ENCODE measurements around the gene ATXN1.
A peak's percentile ranks its signal among the peaks of the same experiment; 100 is the strongest.

ATXN1 gene

DNA sequence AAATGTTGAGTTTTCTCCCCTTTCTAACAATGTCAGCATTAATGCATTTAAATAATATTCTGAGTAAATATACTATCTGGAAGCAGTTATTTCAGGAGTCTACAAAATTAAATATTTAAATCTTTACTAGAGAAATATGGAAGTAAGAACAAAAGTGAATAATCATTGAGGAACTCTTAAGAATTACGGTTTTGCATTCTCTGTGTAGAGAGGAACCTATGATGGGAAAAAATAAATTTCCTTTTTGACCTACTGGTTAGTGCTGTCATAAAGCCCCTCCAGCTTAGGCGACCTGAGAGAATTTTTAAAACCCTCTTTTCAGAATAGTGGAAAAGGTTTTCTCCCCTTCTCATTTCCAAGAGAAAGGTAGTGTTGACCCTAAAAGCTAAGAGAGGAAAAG lies 64.8 kb downstream of the ATXN1 start:
- no peak for DNase-seq

DNA sequence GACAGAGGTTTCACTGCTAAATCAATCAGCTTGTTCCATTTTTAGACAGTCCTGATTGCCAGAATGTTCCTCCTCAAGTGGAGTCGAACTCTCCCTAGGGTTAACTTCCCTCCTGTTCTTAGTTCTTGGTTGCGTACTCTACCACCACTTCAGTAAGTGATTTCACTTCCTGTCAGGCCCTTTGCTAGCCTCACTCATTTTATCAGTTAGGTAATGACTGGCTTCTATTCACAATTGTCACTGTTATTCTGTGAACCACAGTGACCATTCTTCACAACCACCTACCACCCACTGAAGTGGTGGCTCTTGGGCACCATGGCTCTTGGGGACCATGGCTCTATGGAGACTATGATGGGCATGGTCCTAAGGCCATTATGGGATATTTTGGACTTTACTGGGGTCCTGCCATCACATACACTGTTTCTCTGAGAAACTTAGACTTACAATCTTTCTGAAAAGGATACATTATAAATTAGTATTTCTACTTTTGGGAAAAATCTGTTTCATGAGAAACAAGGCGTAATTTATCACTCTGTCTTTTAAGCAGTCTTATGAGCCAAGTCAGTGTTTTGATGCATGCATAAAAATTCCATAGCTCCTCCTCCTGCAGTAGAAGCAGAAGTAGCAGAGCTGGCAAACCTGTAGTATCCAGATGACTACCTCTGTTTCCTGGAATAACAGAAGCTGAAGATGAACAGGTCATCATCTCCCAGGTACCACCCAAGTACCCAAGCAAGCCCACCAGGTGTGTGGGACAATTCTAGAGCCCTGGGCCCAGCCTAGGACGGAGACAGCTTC lies 66.3 kb downstream of the ATXN1 start:
- DNase-seq: peak in 1 of 2 donors; percentile 63

DNA sequence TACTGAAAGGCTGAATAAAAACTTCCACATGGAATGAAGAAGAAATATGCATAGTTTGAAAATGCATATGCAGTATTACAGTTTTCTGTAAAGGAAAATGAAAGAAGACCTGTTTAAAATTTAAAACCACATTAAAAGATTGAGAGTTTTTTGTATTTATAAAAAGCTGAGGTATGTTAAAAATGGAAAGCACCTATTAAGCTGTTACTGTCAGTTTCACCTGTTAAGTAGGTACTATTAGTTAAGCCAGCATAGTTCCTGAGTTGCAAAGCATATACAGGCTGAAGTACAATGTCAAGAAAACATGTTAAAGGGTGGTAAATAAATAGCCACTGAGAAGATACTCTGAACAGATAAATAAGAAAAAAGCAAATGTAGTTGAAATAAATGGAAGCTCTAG lies 69.9 kb downstream of the ATXN1 start:
- DNase-seq: peak in 1 of 2 donors; percentile 48

DNA sequence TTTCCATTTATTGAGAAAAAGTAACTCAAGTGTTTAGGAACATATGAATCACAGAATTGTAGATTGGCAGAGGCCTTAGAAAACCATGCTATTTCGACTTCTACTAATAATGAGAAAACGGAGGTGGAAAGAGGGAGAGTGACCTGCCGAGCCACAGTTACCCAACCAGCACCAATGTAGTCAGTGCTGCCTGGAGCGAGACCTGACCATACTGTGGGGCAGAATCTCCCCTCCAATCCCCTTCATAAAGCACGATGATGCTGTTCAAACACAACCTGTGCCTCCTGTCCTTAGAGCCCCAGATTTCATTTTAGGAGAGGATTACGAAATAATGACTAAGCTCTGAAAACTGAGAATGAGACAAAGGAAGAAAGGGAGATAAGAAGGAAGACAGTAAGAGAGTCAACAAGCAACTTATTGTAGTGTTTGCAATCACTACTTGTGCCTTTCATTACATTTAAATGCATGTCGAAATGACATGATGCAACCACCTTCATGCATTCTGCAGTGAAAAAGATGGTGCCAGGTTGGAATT lies 70.6 kb downstream of the ATXN1 start:
- no peak for DNase-seq

DNA sequence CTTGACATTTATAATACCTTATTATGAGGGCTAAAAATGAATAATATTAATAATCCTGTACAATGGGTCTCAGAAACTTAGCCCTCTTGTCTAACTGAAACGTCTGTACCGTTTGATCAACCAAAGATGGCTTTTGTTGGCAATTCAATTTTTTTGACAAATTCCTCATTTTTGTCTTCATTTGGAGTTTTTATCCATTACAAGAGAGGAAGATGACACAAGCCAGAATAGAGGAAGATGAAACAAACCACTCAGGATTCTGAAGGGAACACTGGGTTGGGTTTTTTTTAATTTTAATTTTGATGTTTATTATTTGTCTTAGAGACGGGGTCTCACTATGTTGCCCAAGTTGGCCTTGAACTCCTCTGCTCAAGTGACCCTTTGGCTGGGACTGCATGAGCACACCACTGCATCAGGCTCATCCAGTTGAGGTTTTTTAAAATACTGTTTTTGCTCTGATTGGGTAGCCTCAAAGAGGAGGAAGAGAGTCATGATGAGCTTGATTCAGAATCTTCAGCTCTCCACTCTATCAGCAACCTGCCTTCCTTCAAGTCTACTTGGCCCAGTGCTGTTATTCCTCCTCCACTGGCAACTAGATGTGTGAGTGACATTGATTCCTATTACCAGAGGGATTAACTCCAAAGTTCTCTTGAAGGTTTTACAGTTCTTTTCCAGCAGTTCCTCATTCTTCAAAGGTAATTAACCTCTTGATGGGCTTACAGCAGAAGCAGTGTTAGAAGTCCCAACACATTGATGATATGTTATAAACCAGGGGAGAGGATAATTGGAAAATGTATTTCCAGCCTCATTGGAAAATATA lies 71.3 kb downstream of the ATXN1 start:
- no peak for DNase-seq

DNA sequence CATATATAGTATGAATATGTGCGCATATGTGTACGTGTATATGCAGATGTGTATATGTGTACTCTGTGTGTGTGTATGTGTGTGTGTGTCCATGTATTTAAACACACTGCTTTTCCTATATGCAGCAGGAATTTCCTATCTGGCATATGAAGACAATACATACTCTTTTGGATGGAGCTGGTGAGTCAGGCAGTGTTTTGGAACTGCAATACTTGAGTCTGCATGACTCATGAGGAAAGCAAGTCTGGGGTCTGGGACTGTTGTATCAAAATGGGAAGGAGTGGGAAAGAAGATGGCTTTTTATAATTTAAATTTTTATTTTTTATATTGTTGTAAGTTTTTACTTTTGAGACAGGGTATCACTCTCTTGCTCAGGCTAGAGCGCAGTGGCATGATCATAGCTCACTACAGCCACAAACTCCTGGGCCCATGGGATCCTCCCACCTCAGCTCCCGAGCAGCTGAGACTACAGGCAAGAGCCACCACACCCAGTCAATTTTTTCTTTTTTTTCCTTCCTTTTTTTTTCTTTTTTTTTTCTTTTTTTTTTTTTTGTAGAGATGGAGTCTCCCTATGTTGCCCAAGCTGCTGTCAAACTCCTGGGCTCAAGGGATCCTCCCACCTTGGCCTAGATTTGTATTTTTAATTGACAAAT lies 72.2 kb downstream of the ATXN1 start:
- DNase-seq: no peak

DNA sequence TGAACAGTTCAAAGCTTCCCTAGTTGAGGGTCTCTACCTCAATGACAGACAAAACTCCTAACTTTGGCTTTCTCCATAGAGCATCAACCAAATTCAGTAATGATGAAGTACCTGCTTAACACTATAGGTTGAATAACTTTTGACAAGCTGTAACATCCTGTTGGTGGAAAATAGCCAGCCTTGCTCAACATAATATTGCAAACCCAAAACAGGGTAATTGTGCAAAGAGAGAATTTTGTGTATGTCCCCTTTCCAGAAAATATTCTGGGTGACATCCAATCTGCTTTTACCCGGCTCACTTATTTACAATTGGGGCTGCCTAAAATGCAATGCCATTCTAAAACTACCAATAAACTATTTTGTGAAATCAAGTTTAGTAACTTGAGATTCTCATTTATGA lies 72.8 kb downstream of the ATXN1 start:
- no peak for DNase-seq

DNA sequence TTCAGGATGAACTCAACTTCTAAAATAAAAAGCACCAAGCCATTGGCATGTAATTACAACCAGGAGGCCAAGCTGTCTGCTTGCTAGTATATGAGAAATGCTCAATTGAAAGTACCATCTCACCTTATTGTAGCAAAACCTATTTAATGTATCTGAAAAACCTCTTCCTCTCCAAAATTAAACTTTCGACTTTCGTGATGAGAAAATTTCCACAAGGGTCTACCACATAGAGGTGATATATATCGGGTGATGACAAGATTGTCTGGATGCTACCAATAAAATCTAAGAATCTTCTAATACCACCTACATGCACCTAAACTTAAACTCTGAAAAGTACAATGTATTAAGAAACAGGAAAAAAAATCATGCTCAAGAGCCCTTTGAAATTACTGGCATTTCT lies 74.2 kb downstream of the ATXN1 start:
- no peak for DNase-seq

DNA sequence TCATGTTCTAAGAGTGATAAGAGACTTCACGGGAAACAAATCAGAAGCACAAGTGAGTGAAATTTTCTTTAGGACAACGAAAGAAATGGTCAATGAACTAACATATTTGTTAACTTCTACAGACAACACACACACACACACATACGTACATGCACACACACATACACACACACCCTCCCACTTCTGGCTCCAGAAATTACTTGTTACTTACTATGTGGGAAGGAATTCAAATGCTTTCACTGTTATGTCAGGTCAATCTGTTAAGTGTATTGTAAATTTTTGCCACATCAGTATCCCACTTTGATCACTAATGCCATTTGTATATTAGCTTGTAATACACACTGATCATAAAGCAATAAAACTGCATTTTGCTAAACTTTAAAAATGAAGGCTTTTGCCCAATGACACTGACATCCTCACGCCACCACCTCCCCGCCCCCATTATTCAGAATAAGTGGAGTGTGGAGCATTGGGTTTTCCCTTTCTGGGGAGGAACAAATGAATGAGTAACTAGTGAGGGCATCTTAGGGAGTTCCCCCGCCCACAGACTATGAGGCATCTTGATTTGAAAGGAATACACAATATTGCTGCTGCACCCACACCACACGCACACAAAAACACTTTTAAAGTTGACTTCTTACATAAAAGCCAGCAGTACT lies 76.2 kb downstream of the ATXN1 start:
- peak; percentile 50 to 70 for DNase-seq

DNA sequence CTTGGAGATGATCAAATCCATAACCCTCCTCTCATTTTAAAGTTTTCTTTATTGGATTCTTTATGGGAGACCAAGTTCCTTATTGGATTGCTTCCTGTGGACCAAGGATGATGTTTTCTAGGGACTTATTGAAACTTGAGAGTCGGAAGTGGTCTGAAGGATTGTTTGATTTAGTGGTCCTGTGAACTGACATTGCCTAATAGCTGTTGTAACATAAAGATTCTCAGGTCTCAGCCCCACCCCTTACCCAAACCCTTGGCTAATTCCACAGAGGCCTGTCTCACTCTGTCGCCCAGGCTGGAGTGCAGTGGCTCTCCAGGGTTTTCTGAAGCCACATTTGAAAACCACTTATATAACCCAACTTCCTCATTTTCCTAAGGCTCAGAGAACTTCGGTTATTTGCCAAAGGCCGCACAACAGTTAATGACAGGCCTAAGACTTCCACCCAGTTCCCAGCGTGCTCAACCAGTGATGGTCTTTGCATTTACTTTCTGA lies 77.0 kb downstream of the ATXN1 start:
- DNase-seq: no peak

DNA sequence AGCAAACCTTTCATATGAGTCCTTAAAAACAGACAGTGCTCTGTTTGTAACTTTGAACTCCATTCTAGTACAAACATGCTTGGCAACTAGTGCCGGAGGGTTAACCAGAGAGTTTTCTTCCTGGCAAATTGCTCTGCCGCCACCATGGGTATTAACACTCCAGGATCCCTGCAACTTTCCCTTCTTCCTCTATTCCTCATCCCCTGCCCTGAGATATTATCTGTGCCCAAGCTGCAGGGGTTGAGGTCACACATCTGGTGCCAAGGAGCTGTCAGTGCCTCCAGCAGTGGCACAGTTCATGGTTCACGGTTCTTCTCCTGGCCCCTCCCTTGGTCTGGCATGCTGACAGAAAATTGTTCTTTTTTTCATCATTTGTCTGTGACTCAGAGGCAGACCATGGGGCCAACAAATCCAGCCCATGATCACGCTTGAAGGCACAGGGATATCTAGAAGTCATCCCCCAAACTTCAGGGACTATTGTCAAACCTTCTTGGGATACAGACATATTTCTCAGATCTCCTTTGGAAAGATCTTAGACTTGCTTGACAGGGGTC lies 77.5 kb downstream of the ATXN1 start:
- DNase-seq: peak in 1 of 2 donors; percentile 48

DNA sequence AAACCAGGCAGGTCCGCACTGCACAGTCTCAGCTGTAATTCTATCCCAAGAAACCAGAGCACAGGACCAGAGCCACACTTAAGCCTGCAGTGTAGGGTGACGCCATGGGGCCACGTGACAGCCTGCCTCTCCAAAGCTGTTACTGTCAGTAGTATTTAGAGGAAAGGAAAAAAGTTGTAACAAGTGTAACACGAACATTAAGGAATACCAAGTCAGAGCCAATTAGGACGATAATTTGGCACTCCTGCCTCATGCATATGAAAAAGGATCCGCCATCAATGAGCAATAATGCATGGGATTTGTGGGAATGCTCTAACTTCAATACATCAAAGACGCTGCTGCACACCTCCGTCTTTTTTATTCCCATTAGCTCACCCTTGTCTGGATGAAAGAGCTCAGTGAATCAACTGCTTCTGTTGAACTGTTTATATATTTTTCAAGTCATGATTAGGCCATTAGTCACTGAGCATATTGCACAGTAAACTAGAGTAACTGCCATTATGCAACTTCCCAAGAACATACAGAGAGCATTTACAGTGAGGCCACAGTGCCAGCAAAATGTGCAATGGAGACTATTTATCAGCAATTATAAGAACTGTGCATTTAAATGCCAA lies 79.9 kb downstream of the ATXN1 start:
- DNase-seq: no peak

DNA sequence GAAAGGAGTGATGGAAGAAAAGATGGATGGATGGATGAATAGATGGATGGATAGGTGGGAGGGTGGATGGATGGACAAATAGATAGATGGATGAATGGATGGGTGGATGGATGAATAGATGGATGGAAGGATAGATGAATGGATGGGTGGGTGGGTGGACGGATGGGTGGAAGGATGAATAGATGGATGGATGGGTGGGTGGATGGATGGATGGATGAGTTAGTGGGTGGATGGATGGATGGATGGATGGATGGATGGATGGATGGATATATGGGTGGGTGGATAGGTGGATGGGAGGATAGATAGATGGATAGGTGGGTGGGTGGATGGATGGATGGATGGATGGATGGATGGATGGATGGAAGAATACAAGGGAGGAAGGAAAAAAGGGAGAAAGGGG lies 82.2 kb downstream of the ATXN1 start:
- DNase-seq: no peak

DNA sequence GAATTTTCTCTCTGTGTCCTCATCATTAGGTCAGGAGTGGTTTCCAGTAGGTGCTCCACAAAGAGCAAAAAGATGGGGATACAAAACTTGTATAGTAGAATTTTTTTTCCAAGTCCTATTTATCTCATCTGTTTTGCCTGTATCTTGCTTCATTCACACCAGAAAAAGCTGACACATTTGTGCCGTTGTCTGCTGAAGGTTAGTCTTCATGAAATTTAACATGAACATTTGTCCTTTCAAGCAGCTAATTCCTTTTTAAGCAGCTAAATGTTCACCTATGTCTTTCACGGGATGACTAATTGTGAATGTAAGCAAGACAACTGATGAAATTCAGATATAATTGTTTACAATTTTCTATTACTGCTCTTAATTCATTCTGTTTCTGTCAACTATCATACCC lies 83.8 kb downstream of the ATXN1 start:
- no peak for DNase-seq

DNA sequence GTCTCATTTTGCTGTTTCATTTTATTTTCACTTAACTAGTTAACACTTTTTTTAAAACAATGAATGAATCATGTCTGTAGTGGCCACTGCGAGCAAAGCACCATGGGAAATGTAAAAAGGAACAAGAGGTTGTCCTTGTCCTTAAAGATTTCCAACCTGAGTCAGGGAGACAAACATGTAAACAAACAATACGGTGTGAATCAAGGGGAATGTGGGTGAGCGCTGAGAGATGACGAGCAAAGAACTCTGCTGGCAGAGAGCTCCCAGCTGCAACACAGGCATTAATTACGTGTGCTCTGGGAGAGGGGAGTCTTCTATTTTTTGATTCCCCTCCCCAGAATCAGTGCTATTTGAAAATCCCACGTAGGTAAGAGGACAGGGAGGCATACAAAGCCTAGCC lies 84.3 kb downstream of the ATXN1 start:
- no peak for DNase-seq

DNA sequence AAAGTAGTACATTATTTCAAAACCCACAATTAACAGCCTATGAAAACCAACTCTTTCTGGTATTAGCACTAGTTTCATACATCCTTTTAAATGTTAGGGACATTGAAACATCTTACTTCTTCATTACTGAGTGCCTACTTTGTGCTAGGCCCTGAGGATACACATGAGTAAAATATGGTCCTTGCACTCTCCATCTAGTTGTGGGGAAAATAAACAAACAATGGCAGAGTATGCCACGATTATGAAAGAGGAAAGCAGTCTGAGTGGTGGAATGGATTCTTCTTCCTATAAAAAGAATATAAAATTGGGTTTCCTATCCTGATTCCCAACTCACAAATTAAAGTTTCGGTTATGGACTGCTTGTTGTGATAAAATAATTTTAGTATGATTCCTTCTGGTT lies 84.9 kb downstream of the ATXN1 start:
- DNase-seq: no peak

DNA sequence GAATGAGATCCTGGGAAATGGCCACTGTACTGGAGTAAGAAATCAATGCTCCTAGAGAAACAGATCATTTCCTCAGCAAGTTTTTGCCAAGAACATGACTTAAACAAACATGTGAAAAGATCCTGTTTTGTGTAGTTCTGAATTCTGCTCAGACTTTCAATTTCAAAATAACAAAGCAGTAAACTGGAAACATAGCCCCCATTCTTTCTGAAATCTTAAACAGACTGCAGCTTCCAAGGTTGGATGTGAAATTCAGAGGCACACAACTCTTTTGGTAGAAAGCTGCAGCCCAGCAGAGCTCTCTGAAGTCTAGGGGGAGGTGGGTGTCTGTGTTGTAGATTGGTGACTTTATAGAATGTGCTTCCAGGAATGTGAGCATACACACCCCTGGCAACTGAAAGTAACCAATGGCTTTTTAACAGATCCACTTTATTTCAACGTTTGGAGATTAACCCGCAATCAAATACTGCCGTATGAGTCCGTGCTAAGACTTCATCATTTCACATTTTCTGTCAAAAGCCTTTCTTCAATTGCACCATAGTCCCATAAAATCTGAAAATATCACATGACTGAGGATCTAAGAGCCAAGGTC lies 86.4 kb downstream of the ATXN1 start:
- no peak for DNase-seq

DNA sequence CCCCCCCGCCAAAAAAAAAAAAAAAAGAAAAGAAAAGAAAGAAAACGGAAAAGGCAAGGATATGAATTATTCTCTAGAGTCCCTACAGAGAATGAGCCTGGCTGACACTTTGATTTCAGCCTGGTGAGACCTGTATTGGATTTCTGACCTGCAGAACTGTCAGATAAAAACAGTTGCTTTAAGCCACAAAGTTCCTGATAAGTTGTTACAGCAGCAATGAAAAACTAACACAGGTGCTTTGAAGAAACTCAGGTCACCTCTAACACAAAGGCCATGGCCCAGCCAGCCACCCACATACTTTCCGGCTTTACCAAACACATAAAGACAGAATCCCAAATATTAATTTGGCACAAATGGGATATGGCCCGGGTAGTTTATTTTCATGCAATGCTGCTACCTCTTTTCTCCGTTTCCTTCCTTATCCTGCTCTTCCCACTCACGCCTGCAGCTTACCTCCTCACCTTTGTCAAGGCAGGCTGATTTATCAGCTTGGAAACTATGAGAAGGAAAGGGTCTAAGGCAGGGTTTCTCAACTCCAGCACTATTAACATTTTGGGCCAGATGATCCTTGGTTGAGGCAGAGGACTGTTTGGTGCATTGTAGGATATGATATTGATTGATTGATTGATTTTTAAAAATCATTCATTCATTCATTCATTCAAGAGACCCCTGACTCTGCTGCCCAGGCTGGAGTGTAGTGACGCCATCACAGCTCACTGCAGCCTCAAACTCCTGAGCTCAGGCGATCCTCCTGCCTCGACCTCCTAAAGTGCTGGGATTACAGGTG lies 88.1 kb downstream of the ATXN1 start:
- DNase-seq: no peak

DNA sequence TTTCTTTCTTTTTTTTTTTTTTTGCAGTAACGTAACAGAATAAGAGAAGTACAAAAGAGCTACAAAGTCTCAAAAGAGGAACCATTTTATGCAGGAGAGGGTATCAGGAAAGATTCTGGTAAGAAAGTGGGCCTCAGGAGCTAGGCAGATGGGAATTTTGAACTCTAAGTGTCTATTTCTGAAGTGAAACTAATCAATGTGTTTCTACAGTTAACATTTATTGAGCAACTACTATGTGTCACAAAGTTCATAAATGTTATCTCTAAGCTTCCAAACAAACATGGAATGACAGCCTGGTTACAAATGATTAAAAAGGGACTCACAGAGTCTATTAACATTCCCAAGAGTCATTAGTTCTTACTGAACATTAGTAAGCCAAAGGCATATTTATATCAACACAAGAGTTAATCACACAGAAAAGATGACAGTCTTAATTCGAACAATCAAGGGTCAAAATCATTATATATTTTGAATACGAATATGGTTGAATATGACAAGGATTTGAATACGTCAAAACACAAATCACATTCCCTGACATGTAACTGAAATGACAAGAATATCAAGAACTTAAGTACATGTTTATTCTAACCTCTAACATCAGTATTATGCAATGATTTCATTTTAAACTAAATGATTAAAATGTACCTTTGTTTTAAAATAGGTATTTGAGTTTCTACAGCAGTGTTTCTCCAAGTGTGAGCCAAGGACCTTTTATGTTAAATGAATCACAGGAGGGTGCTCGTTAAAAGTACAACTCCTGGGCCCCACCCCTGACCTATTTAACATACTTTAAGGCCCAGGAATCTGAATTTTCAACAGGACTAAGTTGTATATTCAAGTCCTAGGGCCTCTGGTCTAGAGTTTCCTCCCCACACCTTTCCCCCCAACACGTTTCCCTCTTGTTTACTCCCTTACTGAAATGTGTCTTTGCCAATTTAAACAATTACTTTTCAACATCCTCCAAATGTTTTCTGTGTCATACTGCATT lies 89.7 kb downstream of the ATXN1 start:
- no peak for DNase-seq

All from CD4-positive, alpha-beta T cell treated with Interferon alpha-2 for 1 hour (primary cell).